ENCODE results near the gene PEX26.
"Not testable (repeated sequence)": the region's sequence is repeated elsewhere in the genome, so short reads cannot be mapped to it uniquely, and the experiment has no call there.

Gene PEX26

GRCh38 chr22:18103527-18104269 lies 25.9 kb downstream of the PEX26 start:
- no peak for DNase-seq

- DNase-seq, result no peak
Measured at GRCh38 chr22:18104566-18104965, 26.8 kb downstream of the PEX26 start.

GRCh38 chr22:18105981-18106380 lies 28.2 kb downstream of the PEX26 start:
- DNase-seq, result not testable (repeated sequence)

- not testable (repeated sequence) for DNase-seq
Measured at GRCh38 chr22:18106550-18107341, 29.0 kb downstream of the PEX26 start.

- DNase-seq, result no peak
Measured at GRCh38 chr22:18108187-18108586, 30.4 kb downstream of the PEX26 start.

GRCh38 chr22:18109410-18110193 lies 31.8 kb downstream of the PEX26 start:
- peak; percentile 23 for DNase-seq

- peak; percentile 73 for DNase-seq
Measured at GRCh38 chr22:18110194-18110953, 32.6 kb downstream of the PEX26 start, which contains the start of gene TUBA8. Gene TUBA8, plus strand, starts transcription at chr22:18110809. Its CDS starts 57 bp downstream, at chr22:18110866.

- no peak for DNase-seq
Measured at GRCh38 chr22:18110954-18111758, 33.4 kb downstream of the PEX26 start.

- no peak for DNase-seq
Measured at GRCh38 chr22:18111759-18112330, 34.1 kb downstream of the PEX26 start.

GRCh38 chr22:18112440-18112839 lies 34.6 kb downstream of the PEX26 start:
- DNase-seq, result no peak

- no peak for DNase-seq
Measured at GRCh38 chr22:18113680-18114394, 36.0 kb downstream of the PEX26 start.

- no peak for DNase-seq
Measured at GRCh38 chr22:18114495-18114894, 36.7 kb downstream of the PEX26 start.

GRCh38 chr22:18114976-18115652 lies 37.3 kb downstream of the PEX26 start:
- no peak for DNase-seq

GRCh38 chr22:18115906-18116371 lies 38.1 kb downstream of the PEX26 start:
- peak; percentile 15 for DNase-seq

- DNase-seq, result no peak
Measured at GRCh38 chr22:18116634-18117033, 38.8 kb downstream of the PEX26 start.

- no peak for DNase-seq
Measured at GRCh38 chr22:18118345-18118915, 40.6 kb downstream of the PEX26 start.

- DNase-seq, result no peak
Measured at GRCh38 chr22:18119409-18120110, 41.8 kb downstream of the PEX26 start.

GRCh38 chr22:18120857-18121256 lies 43.1 kb downstream of the PEX26 start:
- DNase-seq, result no peak

- DNase-seq, result no peak
Measured at GRCh38 chr22:18121506-18121905, 43.7 kb downstream of the PEX26 start.

Measured in eye (tissue), 1 donor.